PFSK-1 (cell line): ENCODE measurements around the gene SCYGR2.

Experiments
- POLR2AphosphoS5 ChIP-seq: IDR thresholded peaks from 2 replicates; pipeline ENCODE4 v1.6.1; 2012; ENCODE audit warnings: low read depth, mild to moderate bottlenecking, control low read depth, low read length, moderate library complexity
- REST ChIP-seq, 2 experiments: IDR thresholded peaks; 2 replicates each; pipeline versions ENCODE4 v1.6.1 to v1.8.0; 2011 to 2012; ENCODE audit warnings: low read depth in 2 of 2, low read length in 2 of 2, control low read depth in 1 of 2, inconsistent platforms in 1 of 2, mild to moderate bottlenecking in 1 of 2, moderate library complexity in 1 of 2; ENCODE audit not compliant: insufficient read depth in 1 of 2
- SIN3A ChIP-seq: IDR thresholded peaks from 2 replicates; pipeline ENCODE4 v1.6.1; 2012; ENCODE audit warnings: mild to moderate bottlenecking, low read length, moderate library complexity, borderline replicate concordance; ENCODE audit not compliant: insufficient read depth
- TAF1 ChIP-seq: IDR thresholded peaks from 2 replicates; pipeline ENCODE4 v1.6.1; 2012; ENCODE audit warnings: low read length, control low read depth, borderline replicate concordance; ENCODE audit not compliant: insufficient read depth

GRCh38 chr2:227577555-227577954 lies 21.1 kb upstream of the SCYGR2 start:
- no peak for TF ChIP-seq REST (IDR thresholded peaks at IDR 0.05; ENCODE audit: insufficient read depth in 1 of 2, low read depth in 2 of 2, low read length in 2 of 2)
- no peak for TF ChIP-seq SIN3A
- no peak for TF ChIP-seq POLR2AphosphoS5
- no peak for TF ChIP-seq TAF1
